ENCODE results near the gene CERK.
A peak's percentile ranks its signal among the peaks of the same experiment; 100 is the strongest.
"Not testable (repeated sequence)": the region's sequence is repeated elsewhere in the genome, so short reads cannot be mapped to it uniquely, and the experiment has no call there.

The CERK gene, protein sequence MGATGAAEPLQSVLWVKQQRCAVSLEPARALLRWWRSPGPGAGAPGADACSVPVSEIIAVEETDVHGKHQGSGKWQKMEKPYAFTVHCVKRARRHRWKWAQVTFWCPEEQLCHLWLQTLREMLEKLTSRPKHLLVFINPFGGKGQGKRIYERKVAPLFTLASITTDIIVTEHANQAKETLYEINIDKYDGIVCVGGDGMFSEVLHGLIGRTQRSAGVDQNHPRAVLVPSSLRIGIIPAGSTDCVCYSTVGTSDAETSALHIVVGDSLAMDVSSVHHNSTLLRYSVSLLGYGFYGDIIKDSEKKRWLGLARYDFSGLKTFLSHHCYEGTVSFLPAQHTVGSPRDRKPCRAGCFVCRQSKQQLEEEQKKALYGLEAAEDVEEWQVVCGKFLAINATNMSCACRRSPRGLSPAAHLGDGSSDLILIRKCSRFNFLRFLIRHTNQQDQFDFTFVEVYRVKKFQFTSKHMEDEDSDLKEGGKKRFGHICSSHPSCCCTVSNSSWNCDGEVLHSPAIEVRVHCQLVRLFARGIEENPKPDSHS

DNA sequence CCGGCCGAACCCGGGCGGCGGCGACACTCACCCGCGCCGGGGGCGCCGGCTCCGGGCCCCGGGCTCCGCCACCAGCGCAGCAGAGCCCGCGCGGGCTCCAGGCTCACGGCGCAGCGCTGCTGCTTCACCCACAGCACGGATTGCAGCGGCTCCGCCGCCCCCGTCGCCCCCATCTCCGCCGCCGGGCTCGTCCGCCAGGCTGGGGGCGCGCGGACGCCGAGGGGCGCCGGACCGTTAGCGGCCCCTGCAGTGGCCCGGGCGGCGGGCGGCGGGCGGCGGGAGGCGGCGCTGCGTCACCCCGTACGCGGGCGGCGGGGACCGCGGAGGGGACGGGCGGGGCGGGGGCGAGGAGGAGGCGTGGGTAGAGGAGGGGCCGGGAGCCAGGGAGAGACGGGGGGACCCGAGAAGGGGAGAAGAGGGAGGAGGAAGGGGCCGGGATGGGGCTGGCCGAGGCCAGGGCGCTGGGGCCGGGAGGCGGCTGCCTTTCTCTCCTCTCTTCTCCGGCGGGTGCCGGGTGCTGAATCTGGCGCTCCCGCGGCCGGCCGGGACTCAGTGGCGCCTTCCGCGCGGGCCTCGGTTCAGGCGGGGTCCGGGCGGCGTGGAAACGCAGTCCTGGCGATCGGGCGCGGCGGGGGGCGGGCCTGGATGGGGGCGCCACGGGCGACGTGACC is at the start of gene CERK:
Gene CERK, minus strand, starts transcription at position 277 of the 671 bp plus-strand sequence. Its CDS starts 104 bp downstream, at position 173.
- no peak for DNase-seq (ENCODE audit: low read depth)
- TF ChIP-seq, protein P1, sequence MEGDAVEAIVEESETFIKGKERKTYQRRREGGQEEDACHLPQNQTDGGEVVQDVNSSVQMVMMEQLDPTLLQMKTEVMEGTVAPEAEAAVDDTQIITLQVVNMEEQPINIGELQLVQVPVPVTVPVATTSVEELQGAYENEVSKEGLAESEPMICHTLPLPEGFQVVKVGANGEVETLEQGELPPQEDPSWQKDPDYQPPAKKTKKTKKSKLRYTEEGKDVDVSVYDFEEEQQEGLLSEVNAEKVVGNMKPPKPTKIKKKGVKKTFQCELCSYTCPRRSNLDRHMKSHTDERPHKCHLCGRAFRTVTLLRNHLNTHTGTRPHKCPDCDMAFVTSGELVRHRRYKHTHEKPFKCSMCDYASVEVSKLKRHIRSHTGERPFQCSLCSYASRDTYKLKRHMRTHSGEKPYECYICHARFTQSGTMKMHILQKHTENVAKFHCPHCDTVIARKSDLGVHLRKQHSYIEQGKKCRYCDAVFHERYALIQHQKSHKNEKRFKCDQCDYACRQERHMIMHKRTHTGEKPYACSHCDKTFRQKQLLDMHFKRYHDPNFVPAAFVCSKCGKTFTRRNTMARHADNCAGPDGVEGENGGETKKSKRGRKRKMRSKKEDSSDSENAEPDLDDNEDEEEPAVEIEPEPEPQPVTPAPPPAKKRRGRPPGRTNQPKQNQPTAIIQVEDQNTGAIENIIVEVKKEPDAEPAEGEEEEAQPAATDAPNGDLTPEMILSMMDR (IDR thresholded peaks at IDR 0.05; ENCODE audit: control insufficient read depth, insufficient read depth, low read depth, low read length, missing control alignments) = no peak
- H3K4me3 ChIP-seq (ENCODE audit: control insufficient read depth, low read depth, low read length) = peak within 1 kb of the TSS; percentile 77

DNA sequence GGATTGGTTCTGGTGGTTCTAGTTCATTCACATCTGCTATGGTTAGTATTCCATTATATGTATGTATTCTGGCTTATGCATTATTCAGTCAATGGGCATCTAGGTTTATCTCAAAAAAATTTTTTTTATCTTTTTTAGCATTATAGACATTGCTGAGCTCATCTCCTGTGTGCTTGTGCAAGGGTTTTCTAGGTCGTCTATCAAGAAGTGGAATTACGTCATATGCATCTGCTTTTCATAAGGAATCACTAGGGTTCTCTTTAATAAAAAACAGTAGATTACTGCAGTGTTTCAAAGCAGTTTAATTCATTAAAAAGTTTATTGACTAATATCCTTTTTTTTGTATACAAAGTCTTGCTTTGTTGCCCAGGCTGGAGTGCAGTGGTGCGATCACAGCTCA is 45.7 kb upstream of the CERK start:
- no peak for DNase-seq (ENCODE audit: low read depth)
- TF ChIP-seq, protein P1 (IDR thresholded peaks at IDR 0.05; ENCODE audit: control insufficient read depth, insufficient read depth, low read depth, low read length, missing control alignments) = no peak

DNA sequence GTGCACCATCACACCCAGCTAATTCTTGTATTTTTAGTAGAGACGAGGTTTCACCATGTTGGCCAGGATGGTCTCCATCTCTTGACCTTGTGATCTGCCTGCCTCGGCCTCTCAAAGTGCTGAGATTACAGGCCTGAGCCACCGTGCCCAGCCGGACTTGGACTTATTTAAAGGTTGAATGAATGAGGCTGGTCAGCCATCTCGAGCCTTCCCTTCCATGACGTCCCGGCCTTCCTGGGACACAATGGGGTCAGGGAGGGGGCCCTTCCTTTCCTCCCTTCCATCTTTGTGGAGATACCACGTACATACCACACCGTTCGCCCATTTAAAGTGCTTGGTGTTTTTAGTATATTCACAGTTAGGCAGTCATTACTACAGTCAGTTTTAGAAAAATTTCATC is 44.1 kb upstream of the CERK start:
- not testable (repeated sequence) for H3K4me3 ChIP-seq (ENCODE audit: control insufficient read depth, low read depth, low read length); DNase-seq (ENCODE audit: low read depth)

More for the DNA sequence above, 45.7 kb upstream of the CERK start:
- H3K4me3 ChIP-seq (ENCODE audit: control insufficient read depth, low read depth, low read length) = no peak overlapping the region

DNA sequence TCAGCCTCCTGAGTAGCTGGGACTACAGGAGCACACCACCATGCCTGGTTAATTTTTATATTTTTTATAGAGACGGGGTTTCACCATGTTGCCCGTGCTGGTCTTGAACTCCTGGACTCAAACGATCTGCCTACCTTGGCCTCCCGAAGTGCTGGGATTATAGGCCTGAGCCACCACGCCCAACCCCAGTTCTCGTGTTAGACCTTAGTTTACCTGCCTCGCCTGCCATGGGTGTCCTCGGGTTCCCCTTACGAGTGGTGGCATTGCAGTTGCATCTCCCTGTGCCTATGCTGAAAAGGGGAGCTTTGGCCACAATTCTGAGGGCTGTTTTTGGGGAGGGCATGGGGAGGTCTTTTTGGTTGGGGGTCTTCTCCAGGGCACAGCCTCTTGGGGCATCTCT is 43.2 kb upstream of the CERK start:
- no peak for DNase-seq (ENCODE audit: low read depth)
- no peak overlapping the region for H3K4me3 ChIP-seq (ENCODE audit: control insufficient read depth, low read depth, low read length)
- TF ChIP-seq, protein P1 (IDR thresholded peaks at IDR 0.05; ENCODE audit: control insufficient read depth, insufficient read depth, low read depth, low read length, missing control alignments) = no peak

DNA sequence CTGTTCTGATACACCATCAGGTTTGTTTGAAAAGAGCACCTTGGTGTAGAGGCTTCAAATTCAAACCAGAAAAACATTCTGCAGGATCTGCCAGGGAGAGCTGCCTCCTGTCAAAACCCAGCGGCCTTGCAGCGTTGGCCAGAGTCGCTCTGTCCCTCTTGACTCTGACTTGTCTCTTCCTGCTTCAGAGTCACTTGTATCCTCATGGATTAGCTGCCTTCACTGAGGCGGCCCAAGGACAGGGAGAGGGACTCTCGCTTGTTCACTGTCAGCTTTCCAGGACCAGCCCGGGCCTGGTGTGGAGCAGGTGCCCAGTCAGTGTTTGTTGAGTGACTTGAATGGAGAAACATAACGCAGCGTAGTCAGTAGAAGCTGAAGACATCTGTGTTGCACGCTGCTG is 42.4 kb upstream of the CERK start:
- H3K4me3 ChIP-seq (ENCODE audit: control insufficient read depth, low read depth, low read length) = no peak overlapping the region
- no peak for DNase-seq (ENCODE audit: low read depth)
- TF ChIP-seq, protein P1 (IDR thresholded peaks at IDR 0.05; ENCODE audit: control insufficient read depth, insufficient read depth, low read depth, low read length, missing control alignments) = no peak

DNA sequence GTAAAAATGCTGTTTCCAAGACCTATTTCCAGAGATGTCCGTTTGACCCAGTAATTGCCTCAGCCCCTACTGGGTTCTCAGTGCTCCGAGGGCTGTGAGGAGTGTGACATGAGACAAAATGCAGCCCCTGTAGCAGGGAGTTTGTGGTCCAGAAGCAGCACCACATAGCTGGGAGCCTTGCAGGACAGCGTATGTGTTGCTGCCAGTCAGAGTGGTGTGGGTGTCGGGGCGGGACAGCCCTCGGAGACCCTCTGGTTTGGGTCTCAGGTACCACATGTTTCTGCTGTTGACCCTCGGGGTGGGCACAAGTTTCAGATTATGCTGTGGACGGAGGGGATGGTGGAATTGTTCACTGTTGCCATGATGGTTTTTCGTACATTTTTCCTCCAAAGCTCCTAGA is 41.6 kb upstream of the CERK start:
- TF ChIP-seq, protein P1 (IDR thresholded peaks at IDR 0.05; ENCODE audit: control insufficient read depth, insufficient read depth, low read depth, low read length, missing control alignments) = no peak
- no peak for DNase-seq (ENCODE audit: low read depth)
- H3K4me3 ChIP-seq (ENCODE audit: control insufficient read depth, low read depth, low read length) = no peak overlapping the region

DNA sequence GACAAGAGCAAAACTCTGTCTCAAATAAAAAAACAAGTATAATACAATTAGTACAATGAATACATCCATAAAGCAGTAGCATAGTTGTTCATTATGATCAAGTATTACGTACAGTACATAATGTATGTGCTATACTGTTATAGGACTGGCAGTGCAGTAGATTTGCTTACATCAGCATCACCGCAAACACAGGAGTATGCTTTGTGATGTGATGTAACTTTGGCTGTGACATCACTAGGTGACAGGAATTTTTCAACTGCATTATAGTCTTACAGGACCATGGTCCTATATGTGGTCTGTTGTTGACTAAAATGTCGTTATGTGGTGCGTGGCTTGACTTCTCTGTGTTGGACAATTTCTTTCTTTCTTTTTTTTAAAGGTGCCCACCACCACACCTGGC is 41.0 kb upstream of the CERK start:
- TF ChIP-seq, protein P1 (IDR thresholded peaks at IDR 0.05; ENCODE audit: control insufficient read depth, insufficient read depth, low read depth, low read length, missing control alignments) = no peak
- no peak for DNase-seq (ENCODE audit: low read depth)
- H3K4me3 ChIP-seq (ENCODE audit: control insufficient read depth, low read depth, low read length) = no peak overlapping the region

Data from AG09309 (cell line).